ENCODE results near the gene PNMA8C.
"Not testable (repeated sequence)": the region's sequence is repeated elsewhere in the genome, so short reads cannot be mapped to it uniquely, and the experiment has no call there.

The PNMA8C gene

DNA sequence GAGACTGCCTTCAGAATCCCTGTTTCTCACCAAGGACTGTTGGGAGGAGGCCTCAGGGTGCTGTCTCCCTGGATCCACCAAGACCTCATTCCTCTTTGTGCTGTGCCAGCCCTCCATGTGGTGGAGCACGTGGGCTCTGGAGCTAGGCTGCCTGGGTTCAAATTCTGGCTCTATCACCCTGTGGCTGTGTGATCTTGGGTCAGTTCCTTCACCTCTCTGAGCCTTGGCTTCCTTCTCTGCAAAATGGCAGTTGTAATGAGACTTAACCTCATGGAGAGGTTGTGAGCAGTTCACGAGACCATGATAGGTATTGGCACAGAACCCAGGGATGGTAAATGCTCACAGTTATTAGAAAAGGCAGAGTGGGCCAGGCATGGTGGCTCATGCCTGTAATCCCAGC is 6.4 kb downstream of the PNMA8C start:
- Histone ChIP-seq H3K4me3 (ENCODE audit: low read depth in 1 of 2, low read length in 2 of 2) (no peak overlapping the region), H3K9ac (ENCODE audit: low read depth, low read length) (no peak overlapping the region), H3K9me3 (ENCODE audit: insufficient read depth, low read length, severe bottlenecking) (no peaks in the 10 kb centered on the region), H3K27me3 (ENCODE audit: insufficient read depth, low read length, poor library complexity) (no peaks in the 10 kb centered on the region), H3K4me1 (ENCODE audit: insufficient read depth, low read length) (no peaks in the 10 kb centered on the region), H3K79me2 (ENCODE audit: insufficient read depth, low read length) (no peaks in the 10 kb centered on the region), H3K36me3 (ENCODE audit: insufficient read depth, low read length) (no peaks in the 10 kb centered on the region), H2AFZ (ENCODE audit: low read depth, low read length) (no peak overlapping the region), H3K4me2 (ENCODE audit: insufficient read depth, low read length) (no peak overlapping the region), H4K20me1 (ENCODE audit: insufficient read depth, low read length) (no peaks in the 10 kb centered on the region), H3K27ac (ENCODE audit: low read length) (no peak overlapping the region)
- no peak for ATAC-seq (ENCODE audit: insufficient read depth, low read depth)
- no peak for DNase-seq
- no peak for TF ChIP-seq EZH2 (IDR thresholded peaks at IDR 0.05; ENCODE audit: borderline replicate concordance, low read depth, low read length, severe bottlenecking)
- TF ChIP-seq, protein P1, sequence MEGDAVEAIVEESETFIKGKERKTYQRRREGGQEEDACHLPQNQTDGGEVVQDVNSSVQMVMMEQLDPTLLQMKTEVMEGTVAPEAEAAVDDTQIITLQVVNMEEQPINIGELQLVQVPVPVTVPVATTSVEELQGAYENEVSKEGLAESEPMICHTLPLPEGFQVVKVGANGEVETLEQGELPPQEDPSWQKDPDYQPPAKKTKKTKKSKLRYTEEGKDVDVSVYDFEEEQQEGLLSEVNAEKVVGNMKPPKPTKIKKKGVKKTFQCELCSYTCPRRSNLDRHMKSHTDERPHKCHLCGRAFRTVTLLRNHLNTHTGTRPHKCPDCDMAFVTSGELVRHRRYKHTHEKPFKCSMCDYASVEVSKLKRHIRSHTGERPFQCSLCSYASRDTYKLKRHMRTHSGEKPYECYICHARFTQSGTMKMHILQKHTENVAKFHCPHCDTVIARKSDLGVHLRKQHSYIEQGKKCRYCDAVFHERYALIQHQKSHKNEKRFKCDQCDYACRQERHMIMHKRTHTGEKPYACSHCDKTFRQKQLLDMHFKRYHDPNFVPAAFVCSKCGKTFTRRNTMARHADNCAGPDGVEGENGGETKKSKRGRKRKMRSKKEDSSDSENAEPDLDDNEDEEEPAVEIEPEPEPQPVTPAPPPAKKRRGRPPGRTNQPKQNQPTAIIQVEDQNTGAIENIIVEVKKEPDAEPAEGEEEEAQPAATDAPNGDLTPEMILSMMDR (IDR thresholded peaks at IDR 0.05; ENCODE audit: borderline replicate concordance, extremely low read depth, low read length, poor library complexity, severe bottlenecking) = no peak

DNA sequence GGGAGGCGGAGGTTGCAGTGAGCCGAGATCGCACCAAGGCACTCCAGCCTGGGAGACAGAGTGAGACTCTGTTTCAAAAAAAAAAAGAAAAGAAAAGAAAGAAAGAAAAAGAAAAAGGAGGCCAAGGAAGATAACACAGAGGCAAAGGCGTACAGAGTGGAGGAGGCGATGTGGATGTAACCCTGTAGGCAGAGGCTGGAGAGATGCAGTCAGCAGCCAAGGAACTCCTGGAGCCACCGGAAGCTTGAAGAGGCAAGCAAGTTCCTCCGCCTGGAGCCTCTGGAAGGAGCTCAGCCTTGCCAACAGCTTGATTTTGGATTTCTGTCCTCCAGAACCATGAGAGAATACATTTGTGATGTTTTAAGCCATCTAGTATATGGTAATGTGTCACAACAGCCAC is 8.7 kb downstream of the PNMA8C start:
- Histone ChIP-seq H3K79me2 (ENCODE audit: insufficient read depth, low read length) (no peaks in the 10 kb centered on the region), H3K9ac (ENCODE audit: low read depth, low read length) (no peak overlapping the region), H3K27ac (ENCODE audit: low read length) (no peak overlapping the region), H4K20me1 (ENCODE audit: insufficient read depth, low read length) (no peaks in the 10 kb centered on the region), H3K27me3 (ENCODE audit: insufficient read depth, low read length, poor library complexity) (peaks cover 5% of the 10 kb centered on the region), H3K4me1 (ENCODE audit: insufficient read depth, low read length) (0 out of 2 replicates have a peak, but pooled peaks cover 6% of the 10 kb centered on the region), H3K4me3 (ENCODE audit: low read depth in 1 of 2, low read length in 2 of 2) (no peak overlapping the region), H3K36me3 (ENCODE audit: insufficient read depth, low read length) (no peaks in the 10 kb centered on the region), H3K9me3 (ENCODE audit: insufficient read depth, low read length, severe bottlenecking) (no peaks in the 10 kb centered on the region), H3K4me2 (ENCODE audit: insufficient read depth, low read length) (no peak overlapping the region), H2AFZ (ENCODE audit: low read depth, low read length) (no peak overlapping the region)
- ATAC-seq (ENCODE audit: insufficient read depth, low read depth) = no peak
- DNase-seq = no peak
- TF ChIP-seq, protein P1 (IDR thresholded peaks at IDR 0.05; ENCODE audit: borderline replicate concordance, extremely low read depth, low read length, poor library complexity, severe bottlenecking) = no peak
- TF ChIP-seq EZH2 (IDR thresholded peaks at IDR 0.05; ENCODE audit: borderline replicate concordance, low read depth, low read length, severe bottlenecking) = no peak

DNA sequence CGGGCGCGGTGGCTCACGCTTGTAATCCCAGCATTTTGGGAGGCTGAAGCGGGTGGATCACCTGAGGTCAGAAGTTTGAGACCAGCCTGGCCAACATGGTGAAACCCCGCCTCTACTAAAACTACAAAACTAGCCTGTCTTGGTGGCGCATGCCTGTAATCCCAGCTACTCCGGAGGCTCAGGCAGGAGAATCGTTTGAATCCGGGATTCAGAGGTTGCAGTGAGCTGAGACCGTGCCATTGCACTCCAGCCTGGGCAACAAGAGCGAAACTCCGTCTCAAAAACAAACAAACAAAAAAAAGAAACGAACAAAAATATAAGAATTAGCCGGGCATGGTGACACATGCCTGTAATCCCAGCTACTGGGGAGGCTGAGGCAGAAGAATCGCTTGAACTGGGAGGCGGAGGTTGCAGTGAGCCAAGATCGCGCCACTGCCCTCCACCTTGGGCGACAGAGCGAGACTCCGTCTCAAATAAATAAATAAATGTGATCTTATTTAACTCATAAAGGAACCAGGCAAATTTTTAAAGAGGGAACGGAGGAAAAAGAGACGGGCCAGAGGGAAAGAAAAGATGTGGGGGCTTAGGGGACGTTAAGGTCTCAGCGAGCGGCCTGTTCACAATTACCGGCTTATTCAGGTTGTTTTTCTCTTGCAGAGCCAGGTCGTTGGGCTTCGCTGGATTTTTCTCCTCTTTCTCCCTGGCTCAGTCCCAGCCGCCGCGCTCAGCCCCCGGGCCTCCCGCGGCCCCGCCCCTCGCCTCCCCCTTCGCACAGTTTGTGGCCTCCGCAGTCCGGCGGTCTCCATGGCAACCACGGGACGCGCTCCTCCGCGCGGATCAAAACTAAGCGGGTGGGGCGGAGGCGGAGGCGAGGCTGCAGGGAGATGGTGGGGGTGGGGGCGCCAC is 12.7 kb downstream of the PNMA8C start:
- peak; percentile 58 for DNase-seq

DNA sequence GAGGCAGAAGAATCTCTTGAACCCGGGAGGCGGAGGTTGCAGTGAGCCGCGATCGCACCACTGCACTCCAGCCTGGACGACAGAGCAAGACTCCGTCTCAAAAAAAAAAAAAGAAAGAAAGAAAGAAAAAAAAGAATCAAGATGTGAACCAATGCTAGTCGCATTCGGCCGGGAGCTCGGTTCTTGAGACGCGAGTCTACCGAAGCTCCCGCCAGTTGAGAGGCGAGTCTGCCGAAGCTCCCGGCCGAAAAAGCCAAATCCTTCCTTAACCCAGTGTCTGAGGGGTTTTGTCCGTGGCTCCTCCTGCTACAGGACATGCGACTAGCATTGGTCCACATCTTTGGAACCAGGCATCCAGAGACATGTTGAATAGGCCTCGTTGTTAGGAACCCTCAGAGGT is 13.8 kb downstream of the PNMA8C start:
- not testable (repeated sequence) for DNase-seq; H3K4me1 ChIP-seq (ENCODE audit: insufficient read depth, low read length); H3K4me2 ChIP-seq (ENCODE audit: insufficient read depth, low read length); H3K4me3 ChIP-seq (ENCODE audit: low read depth in 1 of 2, low read length in 2 of 2); H3K36me3 ChIP-seq (ENCODE audit: insufficient read depth, low read length); H3K27ac ChIP-seq (ENCODE audit: low read length); H3K9me3 ChIP-seq (ENCODE audit: insufficient read depth, low read length, severe bottlenecking); H3K79me2 ChIP-seq (ENCODE audit: insufficient read depth, low read length); H4K20me1 ChIP-seq (ENCODE audit: insufficient read depth, low read length); H3K9ac ChIP-seq (ENCODE audit: low read depth, low read length); H3K27me3 ChIP-seq (ENCODE audit: insufficient read depth, low read length, poor library complexity); ATAC-seq (ENCODE audit: insufficient read depth, low read depth); H2AFZ ChIP-seq (ENCODE audit: low read depth, low read length)

More for the DNA sequence above, 12.7 kb downstream of the PNMA8C start:
- not testable (repeated sequence) for H3K9ac ChIP-seq (ENCODE audit: low read depth, low read length); H4K20me1 ChIP-seq (ENCODE audit: insufficient read depth, low read length); H3K27ac ChIP-seq (ENCODE audit: low read length); H3K9me3 ChIP-seq (ENCODE audit: insufficient read depth, low read length, severe bottlenecking); H3K4me1 ChIP-seq (ENCODE audit: insufficient read depth, low read length); H3K4me2 ChIP-seq (ENCODE audit: insufficient read depth, low read length); H3K36me3 ChIP-seq (ENCODE audit: insufficient read depth, low read length); H3K4me3 ChIP-seq (ENCODE audit: low read depth in 1 of 2, low read length in 2 of 2); H3K27me3 ChIP-seq (ENCODE audit: insufficient read depth, low read length, poor library complexity); H2AFZ ChIP-seq (ENCODE audit: low read depth, low read length); H3K79me2 ChIP-seq (ENCODE audit: insufficient read depth, low read length)
- ATAC-seq (ENCODE audit: insufficient read depth, low read depth) = peak; percentile 70

All from DND-41 (cell line).